ENCODE measurements around the gene SNX19.
"Not testable (repeated sequence)": the region's sequence is repeated elsewhere in the genome, so short reads cannot be mapped to it uniquely, and the experiment has no call there.

Gene SNX19

GRCh38 chr11:130861283-130861682 is 55.0 kb downstream of the SNX19 start:
- no peaks in the 10 kb centered on the region for H4K20me1 ChIP-seq (ENCODE audit: insufficient read depth, low read length)
- H3K79me2 ChIP-seq (ENCODE audit: low read length) = no peaks in the 10 kb centered on the region
- H3K27me3 ChIP-seq (ENCODE audit: low read depth, low read length) = no peaks in the 10 kb centered on the region
- H3K27ac ChIP-seq (ENCODE audit: low read length) = no peak overlapping the region
- H3K9me3 ChIP-seq (ENCODE audit: insufficient read depth, low read length) = no peaks in the 10 kb centered on the region
- H3K4me2 ChIP-seq (ENCODE audit: low read length) = peak overlapping the region; percentile 71
- TF ChIP-seq EZH2phosphoT487 (IDR thresholded peaks at IDR 0.05; ENCODE audit: low read depth) = no peak
- no peak overlapping the region for H3K9ac ChIP-seq (ENCODE audit: low read length)
- H3K4me1 ChIP-seq (ENCODE audit: low read length) = peaks cover 33% of the 10 kb centered on the region
- no peak overlapping the region for H3K4me3 ChIP-seq (ENCODE audit: low read length)
- no peaks in the 10 kb centered on the region for H3K36me3 ChIP-seq (replicated peaks; ENCODE audit: low read depth, low read length)
- H2AFZ ChIP-seq (ENCODE audit: low read depth, low read length) = no peak overlapping the region

- Histone ChIP-seq H3K27ac (ENCODE audit: low read length) (no peak overlapping the region), H4K20me1 (ENCODE audit: insufficient read depth, low read length) (no peaks in the 10 kb centered on the region), H3K4me3 (ENCODE audit: low read length) (no peak overlapping the region), H3K36me3 (replicated peaks; ENCODE audit: low read depth, low read length) (no peaks in the 10 kb centered on the region), H3K4me1 (ENCODE audit: low read length) (peaks cover 40% of the 10 kb centered on the region), H3K9me3 (ENCODE audit: insufficient read depth, low read length) (no peaks in the 10 kb centered on the region), H3K79me2 (ENCODE audit: low read length) (no peaks in the 10 kb centered on the region), H2AFZ (ENCODE audit: low read depth, low read length) (no peak overlapping the region), H3K4me2 (ENCODE audit: low read length) (no peak overlapping the region), H3K27me3 (ENCODE audit: low read depth, low read length) (no peaks in the 10 kb centered on the region), H3K9ac (ENCODE audit: low read length) (no peak overlapping the region)
- TF ChIP-seq, protein P1, sequence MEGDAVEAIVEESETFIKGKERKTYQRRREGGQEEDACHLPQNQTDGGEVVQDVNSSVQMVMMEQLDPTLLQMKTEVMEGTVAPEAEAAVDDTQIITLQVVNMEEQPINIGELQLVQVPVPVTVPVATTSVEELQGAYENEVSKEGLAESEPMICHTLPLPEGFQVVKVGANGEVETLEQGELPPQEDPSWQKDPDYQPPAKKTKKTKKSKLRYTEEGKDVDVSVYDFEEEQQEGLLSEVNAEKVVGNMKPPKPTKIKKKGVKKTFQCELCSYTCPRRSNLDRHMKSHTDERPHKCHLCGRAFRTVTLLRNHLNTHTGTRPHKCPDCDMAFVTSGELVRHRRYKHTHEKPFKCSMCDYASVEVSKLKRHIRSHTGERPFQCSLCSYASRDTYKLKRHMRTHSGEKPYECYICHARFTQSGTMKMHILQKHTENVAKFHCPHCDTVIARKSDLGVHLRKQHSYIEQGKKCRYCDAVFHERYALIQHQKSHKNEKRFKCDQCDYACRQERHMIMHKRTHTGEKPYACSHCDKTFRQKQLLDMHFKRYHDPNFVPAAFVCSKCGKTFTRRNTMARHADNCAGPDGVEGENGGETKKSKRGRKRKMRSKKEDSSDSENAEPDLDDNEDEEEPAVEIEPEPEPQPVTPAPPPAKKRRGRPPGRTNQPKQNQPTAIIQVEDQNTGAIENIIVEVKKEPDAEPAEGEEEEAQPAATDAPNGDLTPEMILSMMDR (IDR thresholded peaks at IDR 0.05; ENCODE audit: low read depth, low read length) = no peak
- TF ChIP-seq EZH2phosphoT487 (IDR thresholded peaks at IDR 0.05; ENCODE audit: low read depth) = no peak
Measured at GRCh38 chr11:130859886-130860285, 56.4 kb downstream of the SNX19 start.

DNA sequence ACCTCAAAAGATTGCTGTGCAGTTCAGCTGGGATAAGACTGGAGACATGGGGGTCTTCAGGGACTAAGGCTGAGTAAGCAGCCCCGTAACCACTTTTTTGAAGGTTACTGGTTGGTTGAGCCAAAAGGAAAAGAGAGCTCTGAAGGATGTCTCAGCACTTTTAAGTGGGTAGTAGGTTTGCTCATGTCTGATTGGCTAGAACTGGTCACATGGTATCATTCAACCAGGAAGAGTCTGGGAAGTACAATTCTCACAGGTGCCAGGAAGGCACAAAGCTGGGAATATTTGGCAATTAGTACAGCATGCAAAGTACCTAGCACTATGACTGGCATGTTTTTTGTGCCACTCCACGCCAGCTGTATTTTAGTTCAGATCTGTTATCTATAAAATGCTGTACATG is 58.1 kb downstream of the SNX19 start:
- Histone ChIP-seq H3K9ac (ENCODE audit: low read length) (peak overlapping the region; percentile 7; the same call in 1 of the 2 replicates), H3K4me1 (ENCODE audit: low read length) (peaks cover 57% of the 10 kb centered on the region), H2AFZ (ENCODE audit: low read depth, low read length) (0 out of 2 replicates have a peak overlapping the region, but pooled peaks have one; percentile 17), H3K4me2 (ENCODE audit: low read length) (peak overlapping the region; percentile 18; the same call in 1 of the 2 replicates), H3K27me3 (ENCODE audit: low read depth, low read length) (no peaks in the 10 kb centered on the region), H3K79me2 (ENCODE audit: low read length) (no peaks in the 10 kb centered on the region), H3K4me3 (ENCODE audit: low read length) (no peak overlapping the region), H3K9me3 (ENCODE audit: insufficient read depth, low read length) (no peaks in the 10 kb centered on the region), H3K36me3 (replicated peaks; ENCODE audit: low read depth, low read length) (no peaks in the 10 kb centered on the region), H3K27ac (ENCODE audit: low read length) (peak overlapping the region; percentile 53), H4K20me1 (ENCODE audit: insufficient read depth, low read length) (no peaks in the 10 kb centered on the region)
- no peak for TF ChIP-seq EZH2phosphoT487 (IDR thresholded peaks at IDR 0.05; ENCODE audit: low read depth)
- TF ChIP-seq, protein P1 (IDR thresholded peaks at IDR 0.05; ENCODE audit: low read depth, low read length) = no peak

DNA sequence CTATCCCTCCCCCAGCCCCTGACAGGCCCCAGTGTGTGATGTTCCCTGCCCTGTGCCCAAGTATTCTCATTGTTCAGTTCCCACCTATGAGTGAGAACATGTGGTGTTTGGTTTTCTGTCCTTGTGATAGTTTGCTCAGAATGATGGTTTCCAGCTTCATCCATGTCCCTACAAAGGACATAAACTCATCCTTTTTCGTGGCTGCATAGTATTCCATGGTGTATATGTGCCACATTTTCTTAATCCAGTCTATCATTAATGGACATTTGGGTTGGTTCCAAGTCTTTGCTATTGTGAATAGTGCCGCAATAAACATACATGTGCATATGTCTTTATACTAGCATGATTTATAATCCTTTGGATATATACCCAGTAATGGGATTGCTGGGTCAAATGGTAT is 60.6 kb downstream of the SNX19 start:
- not testable (repeated sequence) for H3K9me3 ChIP-seq (ENCODE audit: insufficient read depth, low read length); H3K4me3 ChIP-seq (ENCODE audit: low read length); H3K4me2 ChIP-seq (ENCODE audit: low read length); H3K79me2 ChIP-seq (ENCODE audit: low read length); H2AFZ ChIP-seq (ENCODE audit: low read depth, low read length); H3K27me3 ChIP-seq (ENCODE audit: low read depth, low read length); H4K20me1 ChIP-seq (ENCODE audit: insufficient read depth, low read length); H3K9ac ChIP-seq (ENCODE audit: low read length); H3K36me3 ChIP-seq (replicated peaks; ENCODE audit: low read depth, low read length)
- peak overlapping the region; percentile 93; the same call in 1 of the 2 replicates for H3K27ac ChIP-seq (ENCODE audit: low read length)
- peaks cover 67% of the 10 kb centered on the region for H3K4me1 ChIP-seq (ENCODE audit: low read length)

- H3K27ac ChIP-seq (ENCODE audit: low read length) = peak overlapping the region; percentile 93
- no peaks in the 10 kb centered on the region for H3K27me3 ChIP-seq (ENCODE audit: low read depth, low read length)
- TF ChIP-seq EZH2phosphoT487 (IDR thresholded peaks at IDR 0.05; ENCODE audit: low read depth) = no peak
- TF ChIP-seq, protein P1 (IDR thresholded peaks at IDR 0.05; ENCODE audit: low read depth, low read length) = no peak
- peaks cover 75% of the 10 kb centered on the region for H3K4me1 ChIP-seq (ENCODE audit: low read length)
- H3K4me3 ChIP-seq (ENCODE audit: low read length) = peak overlapping the region; percentile 52
- H3K79me2 ChIP-seq (ENCODE audit: low read length) = no peaks in the 10 kb centered on the region
- H3K4me2 ChIP-seq (ENCODE audit: low read length) = peak overlapping the region; percentile 76
- H2AFZ ChIP-seq (ENCODE audit: low read depth, low read length) = no peak overlapping the region
- H4K20me1 ChIP-seq (ENCODE audit: insufficient read depth, low read length) = no peaks in the 10 kb centered on the region
- peak overlapping the region; percentile 54 for H3K9ac ChIP-seq (ENCODE audit: low read length)
- H3K36me3 ChIP-seq (replicated peaks; ENCODE audit: low read depth, low read length) = no peaks in the 10 kb centered on the region
- H3K9me3 ChIP-seq (ENCODE audit: insufficient read depth, low read length) = no peaks in the 10 kb centered on the region
Measured at GRCh38 chr11:130854483-130854882, 61.8 kb downstream of the SNX19 start.

Measured in OCI-LY3 (cell line).